ENCODE measurements around the gene BPIFB3.
"Not testable (repeated sequence)": the region's sequence is repeated elsewhere in the genome, so short reads cannot be mapped to it uniquely, and the experiment has no call there.

Gene BPIFB3

GRCh38 chr20:33120934-33121333 is 67.2 kb downstream of the BPIFB3 start:
- DNase-seq (ENCODE audit: low read depth), result no peak

DNA sequence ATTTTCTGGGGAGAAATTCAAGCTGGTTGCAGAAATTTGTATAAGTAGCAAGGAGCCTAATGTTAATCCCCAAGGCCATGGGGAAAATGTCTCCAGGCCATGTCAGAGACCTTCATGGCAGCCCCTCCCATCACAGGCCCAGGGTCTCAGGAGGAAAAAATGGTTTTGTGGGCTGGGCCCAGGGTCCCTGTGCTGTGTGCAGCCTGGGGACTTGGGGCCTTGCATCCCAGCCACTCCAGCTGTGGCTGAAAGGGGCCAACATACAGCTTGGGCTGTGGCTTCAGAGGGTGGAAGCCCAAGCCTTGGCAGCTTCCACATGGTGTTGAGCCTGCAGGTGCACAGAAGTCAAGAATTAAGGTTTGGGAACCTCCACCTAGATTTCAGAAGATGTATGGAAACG is 68.6 kb downstream of the BPIFB3 start:
- DNase-seq (ENCODE audit: low read depth), result not testable (repeated sequence)
